Anterior cingulate cortex (tissue), 58 donors: ENCODE measurements around the gene SMG9.
A peak's percentile ranks its signal among the peaks of the same experiment; 100 is the strongest.
"Not testable (repeated sequence)": the region's sequence is repeated elsewhere in the genome, so short reads cannot be mapped to it uniquely, and the experiment has no call there.

ENCODE experiments used
- DNase-seq, 58 donors: peaks; one replicate each; lab custom pipeline; 2025; lab: John Stamatoyannopoulos, UW

The SMG9 gene

GRCh38 chr19:43780706-43781525 is 26.2 kb upstream of the SMG9 start, which contains the start of gene KCNN4:
KCNN4 (minus strand) TSS chr19:43780973; CDS start chr19:43780861, 112 bp downstream.
- DNase-seq, result no peak

GRCh38 chr19:43779820-43780219 is 25.1 kb upstream of the SMG9 start:
- no peak for DNase-seq

- DNase-seq, result no peak
Observed at GRCh38 chr19:43779147-43779819, 24.5 kb upstream of the SMG9 start.

- no peak for DNase-seq
Observed at GRCh38 chr19:43778651-43779050, 23.9 kb upstream of the SMG9 start.

GRCh38 chr19:43777163-43777695 is 22.5 kb upstream of the SMG9 start:
- DNase-seq, result peak in 3 of 58 donors; percentile 2 to 50 (median 49)

- DNase-seq, result no peak
Observed at GRCh38 chr19:43776286-43776685, 21.5 kb upstream of the SMG9 start.

- no peak for DNase-seq
Observed at GRCh38 chr19:43775299-43775890, 20.6 kb upstream of the SMG9 start.

- not testable (repeated sequence) for DNase-seq
Observed at GRCh38 chr19:43774940-43775258, 20.1 kb upstream of the SMG9 start.

GRCh38 chr19:43774103-43774939 is 19.6 kb upstream of the SMG9 start:
- peak in 40 of 58 donors; percentile 2 to 65 (median 35) for DNase-seq

GRCh38 chr19:43773725-43774102 is 19.0 kb upstream of the SMG9 start:
- DNase-seq, result no peak

GRCh38 chr19:43769256-43769655 is 14.5 kb upstream of the SMG9 start:
- no peak for DNase-seq

- DNase-seq, result no peak
Observed at GRCh38 chr19:43768273-43769050, 13.7 kb upstream of the SMG9 start.

GRCh38 chr19:43767818-43768217 is 13.1 kb upstream of the SMG9 start:
- DNase-seq, result no peak

- DNase-seq, result no peak
Observed at GRCh38 chr19:43767316-43767715, 12.6 kb upstream of the SMG9 start.

- no peak for DNase-seq
Observed at GRCh38 chr19:43766755-43767043, 11.9 kb upstream of the SMG9 start.

GRCh38 chr19:43765109-43765876 is 10.5 kb upstream of the SMG9 start:
- peak in 16 of 58 donors; percentile 7 to 32 (median 22) for DNase-seq

GRCh38 chr19:43764684-43765083 is 9.9 kb upstream of the SMG9 start:
- DNase-seq, result not testable (repeated sequence)

- no peak for DNase-seq
Observed at GRCh38 chr19:43763473-43763939, 8.7 kb upstream of the SMG9 start.

- no peak for DNase-seq
Observed at GRCh38 chr19:43762814-43763213, 8.1 kb upstream of the SMG9 start.
